ENCODE measurements around the gene NPB. TPM values are rescaled to one million over a fixed set of nuclear protein-coding genes. Genes with fewer than 3 reads are reported as not detected.
"Not testable (repeated sequence)": the region's sequence is repeated elsewhere in the genome, so short reads cannot be mapped to it uniquely, and the experiment has no call there.

NPB gene
- total and polyA plus RNA-seq, 4 experiments from 2014 or later, result 0.61 to 0.79 TPM; not detected in 2

- H3K27me3 ChIP-seq (ENCODE audit: insufficient read depth, low read length), result no peaks in the 10 kb centered on the region
- intact Hi-C loops (cut with micrococcal nuclease), result no loop called here
- H3K27ac ChIP-seq (ENCODE audit: low read depth, low read length), result no peak overlapping the region
- H3K4me1 Mint-ChIP-seq, result peaks cover 13 to 51% (median 24%) of the 10 kb centered on the region in 4 donors
- ChIA-PET POLR2A (ENCODE audit: partially characterized antibody) (interaction anchor here (0.8 to 2.4 kb wide), 8 partner anchors 11 to 47 kb away, joined by 3 to 10 read pairs (median 3); partner anchors contain the start of genes ANAPC11 and MAFG), CTCF (ENCODE audit: partially characterized antibody) (interaction anchor here (1.2 kb wide), 1 partner anchor 13 kb away, joined by 3 read pairs; no protein-coding TSS in a partner anchor)
- H3K36me3 ChIP-seq (ENCODE audit: insufficient read depth, low read length), result peaks cover 49% of the 10 kb centered on the region
- no peaks in the 10 kb centered on the region for H3K9me3 Mint-ChIP-seq
- H3K27ac Mint-ChIP-seq, result peak overlapping the region in 1 of 7 donors; percentile 63
- H3K4me3 Mint-ChIP-seq, result peak overlapping the region in 2 of 8 donors; percentile 29 to 72
- H3K4me3 ChIP-seq (ENCODE audit: low read length in 2 of 2), result no peak overlapping the region
- no peak for DNase-seq
- H3K36me3 Mint-ChIP-seq, result peaks cover 17 to 44% of the 10 kb centered on the region in 2 donors
- H3K9me3 ChIP-seq (ENCODE audit: control insufficient read depth in 1 of 2, low read length in 2 of 2), result no peaks in the 10 kb centered on the region
- peaks cover 40% of the 10 kb centered on the region for H3K4me1 ChIP-seq (ENCODE audit: insufficient read depth, low read length)
- H3K27me3 Mint-ChIP-seq, result no peaks in the 10 kb centered on the region
Measured at GRCh38 chr17:81913394-81914102, 11.5 kb downstream of the NPB start.

GRCh38 chr17:81914103-81914850, 12.2 kb downstream of the NPB start:
- Histone ChIP-seq H3K27me3 (ENCODE audit: insufficient read depth, low read length) (no peaks in the 10 kb centered on the region), H3K36me3 (ENCODE audit: insufficient read depth, low read length) (peaks cover 48% of the 10 kb centered on the region), H3K9me3 (ENCODE audit: control insufficient read depth in 1 of 2, low read length in 2 of 2) (no peaks in the 10 kb centered on the region), H3K27ac (ENCODE audit: low read depth, low read length) (no peak overlapping the region), H3K4me3 (ENCODE audit: low read length in 2 of 2) (no peak overlapping the region), H3K4me1 (ENCODE audit: insufficient read depth, low read length) (peaks cover 42% of the 10 kb centered on the region)
- H3K9me3 Mint-ChIP-seq, result no peaks in the 10 kb centered on the region
- ChIA-PET CTCF (ENCODE audit: partially characterized antibody) (no interaction called here), POLR2A (ENCODE audit: partially characterized antibody) (interaction anchor here (1.1 to 2.4 kb wide), 4 partner anchors 22 to 108 kb away, joined by 3 to 7 read pairs (median 4); partner anchors contain the start of genes ANAPC11 and CENPX)
- H3K4me3 Mint-ChIP-seq, result no peak overlapping the region
- intact Hi-C loops (cut with micrococcal nuclease), result no loop called here
- peaks cover 13 to 56% (median 28%) of the 10 kb centered on the region in 4 donors for H3K4me1 Mint-ChIP-seq
- H3K36me3 Mint-ChIP-seq, result peaks cover 17 to 44% of the 10 kb centered on the region in 2 donors
- no peaks in the 10 kb centered on the region for H3K27me3 Mint-ChIP-seq
- DNase-seq, result no peak
- no peak overlapping the region for H3K27ac Mint-ChIP-seq

- H3K36me3 ChIP-seq (ENCODE audit: insufficient read depth, low read length), result peaks cover 43% of the 10 kb centered on the region
- H3K27me3 ChIP-seq (ENCODE audit: insufficient read depth, low read length), result no peaks in the 10 kb centered on the region
- no peak overlapping the region for H3K27ac ChIP-seq (ENCODE audit: low read depth, low read length)
- DNase-seq, result no peak
- no peaks in the 10 kb centered on the region for H3K27me3 Mint-ChIP-seq
- no peak overlapping the region for H3K4me3 ChIP-seq (ENCODE audit: low read length in 2 of 2)
- peaks cover 17 to 43% of the 10 kb centered on the region in 2 donors for H3K36me3 Mint-ChIP-seq
- H3K27ac Mint-ChIP-seq, result no peak overlapping the region
- H3K9me3 Mint-ChIP-seq, result no peaks in the 10 kb centered on the region
- H3K4me1 Mint-ChIP-seq, result peaks cover 13 to 47% (median 30%) of the 10 kb centered on the region in 4 donors
- ChIA-PET CTCF (ENCODE audit: partially characterized antibody) (no interaction called here), POLR2A (ENCODE audit: partially characterized antibody) (interaction anchor here (1.1 to 1.2 kb wide), 2 partner anchors 10 to 107 kb away, joined by 4 read pairs; partner anchors contain the start of gene CENPX)
- H3K4me3 Mint-ChIP-seq, result peak overlapping the region in 1 of 8 donors; percentile 17
- intact Hi-C loops (cut with micrococcal nuclease), result no loop called here
- no peaks in the 10 kb centered on the region for H3K9me3 ChIP-seq (ENCODE audit: control insufficient read depth in 1 of 2, low read length in 2 of 2)
- H3K4me1 ChIP-seq (ENCODE audit: insufficient read depth, low read length), result peaks cover 37% of the 10 kb centered on the region
Measured at GRCh38 chr17:81915331-81915730, 13.3 kb downstream of the NPB start.

- intact Hi-C loops (cut with micrococcal nuclease), result no loop called here
- Mint-ChIP-seq H3K4me3 (peak overlapping the region; percentile 80 to 91 (median 86)), H3K36me3 (peaks cover 17 to 43% of the 10 kb centered on the region in 2 donors), H3K27ac (peak overlapping the region; percentile 29 to 94 (median 79)), H3K9me3 (no peaks in the 10 kb centered on the region), H3K4me1 (peaks cover 13 to 44% (median 30%) of the 10 kb centered on the region in 4 donors), H3K27me3 (no peaks in the 10 kb centered on the region)
- DNase-seq, result no peak
- Histone ChIP-seq H3K27me3 (ENCODE audit: insufficient read depth, low read length) (no peaks in the 10 kb centered on the region), H3K4me3 (ENCODE audit: low read length in 2 of 2) (peak overlapping the region in 1 of 2 donors; percentile 66), H3K36me3 (ENCODE audit: insufficient read depth, low read length) (peaks cover 43% of the 10 kb centered on the region), H3K4me1 (ENCODE audit: insufficient read depth, low read length) (peaks cover 33% of the 10 kb centered on the region), H3K9me3 (ENCODE audit: control insufficient read depth in 1 of 2, low read length in 2 of 2) (no peaks in the 10 kb centered on the region), H3K27ac (ENCODE audit: low read depth, low read length) (peak overlapping the region; percentile 64)
- CTCF ChIA-PET (ENCODE audit: partially characterized antibody), result interaction anchor here (0.7 to 1.1 kb wide), 2 partner anchors 24 to 43 kb away, joined by 3 to 5 read pairs; no protein-coding TSS in a partner anchor
- POLR2A ChIA-PET (ENCODE audit: partially characterized antibody), result interaction anchor here (1.2 to 2.8 kb wide), 7 partner anchors 11 to 82 kb away, joined by 3 to 33 read pairs (median 5); partner anchors contain the start of genes ARHGDIA, MAFG and NPB
Measured at GRCh38 chr17:81916234-81917001, 14.4 kb downstream of the NPB start.

- Histone ChIP-seq H3K4me3 (ENCODE audit: low read length in 2 of 2) (peak within 1 kb of the TSS; percentile 30 to 66), H3K27ac (ENCODE audit: low read depth, low read length) (peak within 1 kb of the TSS; percentile 64), H3K27me3 (ENCODE audit: insufficient read depth, low read length) (no peaks in the 10 kb centered on the region), H3K9me3 (ENCODE audit: control insufficient read depth in 1 of 2, low read length in 2 of 2) (no peaks in the 10 kb centered on the region), H3K36me3 (ENCODE audit: insufficient read depth, low read length) (peaks cover 33% of the 10 kb centered on the region), H3K4me1 (ENCODE audit: insufficient read depth, low read length) (peaks cover 27% of the 10 kb centered on the region)
- intact Hi-C loops (cut with micrococcal nuclease), result loop anchor here (1.0 to 2.0 kb wide), 2 partner anchors 10 to 57 kb away; partner anchors contain the start of genes MAFG and P4HB
- POLR2A ChIA-PET (ENCODE audit: partially characterized antibody), result interaction anchor here (0.8 to 2.8 kb wide), 11 partner anchors 9 to 181 kb away, joined by 3 to 33 read pairs (median 4); partner anchors contain the start of genes ARHGDIA, MAFG and NPB
- CTCF ChIA-PET (ENCODE audit: partially characterized antibody), result interaction anchor here (0.9 to 1.1 kb wide), 2 partner anchors 10 to 25 kb away, joined by 4 to 5 read pairs; partner anchors contain the start of gene MAFG
- peak; percentile 79 to 81 (median 80) for DNase-seq
- peak within 1 kb of the TSS; percentile 80 to 94 (median 90) for H3K27ac Mint-ChIP-seq
- peaks cover 13 to 42% (median 26%) of the 10 kb centered on the region in 4 donors for H3K4me1 Mint-ChIP-seq
- no peaks in the 10 kb centered on the region for H3K9me3 Mint-ChIP-seq
- peak within 1 kb of the TSS; percentile 86 to 95 (median 92) for H3K4me3 Mint-ChIP-seq
- no peaks in the 10 kb centered on the region for H3K27me3 Mint-ChIP-seq
- peaks cover 16 to 36% of the 10 kb centered on the region in 2 donors for H3K36me3 Mint-ChIP-seq
Measured at GRCh38 chr17:81917565-81918332, 15.7 kb downstream of the NPB start, which contains the start of gene SIRT7. Gene SIRT7 (minus strand): TSS chr17:81918176. CDS start chr17:81918131, 45 bp downstream.

- Mint-ChIP-seq H3K27ac (peak overlapping the region; percentile 77 to 93 (median 89)), H3K4me3 (peak overlapping the region; percentile 84 to 95 (median 92)), H3K4me1 (peaks cover 10 to 37% (median 26%) of the 10 kb centered on the region in 4 donors), H3K36me3 (peaks cover 10 to 31% of the 10 kb centered on the region in 2 donors)
- H3K9me3 ChIP-seq (ENCODE audit: control insufficient read depth in 1 of 2, low read length in 2 of 2); CTCF ChIA-PET (ENCODE audit: partially characterized antibody); H3K27me3 Mint-ChIP-seq; H3K4me3 ChIP-seq (ENCODE audit: low read length in 2 of 2); H3K9me3 Mint-ChIP-seq; DNase-seq; H3K27me3 ChIP-seq (ENCODE audit: insufficient read depth, low read length): not testable (repeated sequence)
- Histone ChIP-seq H3K27ac (ENCODE audit: low read depth, low read length) (peak overlapping the region; percentile 64), H3K4me1 (ENCODE audit: insufficient read depth, low read length) (peaks cover 27% of the 10 kb centered on the region), H3K36me3 (ENCODE audit: insufficient read depth, low read length) (peaks cover 28% of the 10 kb centered on the region)
- POLR2A ChIA-PET (ENCODE audit: partially characterized antibody), result interaction anchor here (1.5 to 2.8 kb wide), 3 partner anchors 9 to 47 kb away, joined by 4 to 33 read pairs (median 23); partner anchors contain the start of genes ARHGDIA, MAFG and NPB
- intact Hi-C loops (cut with micrococcal nuclease), result loop anchor here (1.0 to 2.0 kb wide), 2 partner anchors 9 to 58 kb away; partner anchors contain the start of genes MAFG and P4HB
Measured at GRCh38 chr17:81918333-81918669, 16.3 kb downstream of the NPB start.
